HG03565 (cell line): ENCODE measurements around the gene PPP1R12B.
"Not testable (repeated sequence)": the region's sequence is repeated elsewhere in the genome, so short reads cannot be mapped to it uniquely, and the experiment has no call there.

Experiments used
- ATAC-seq: cut with Tn5 transposase; IDR thresholded peaks from one replicate; pipeline ENCODE4 v1.9.1; 2021; ENCODE audit warnings: mild to moderate bottlenecking, moderate library complexity; ENCODE audit not compliant: unreplicated experiment

Gene PPP1R12B

DNA sequence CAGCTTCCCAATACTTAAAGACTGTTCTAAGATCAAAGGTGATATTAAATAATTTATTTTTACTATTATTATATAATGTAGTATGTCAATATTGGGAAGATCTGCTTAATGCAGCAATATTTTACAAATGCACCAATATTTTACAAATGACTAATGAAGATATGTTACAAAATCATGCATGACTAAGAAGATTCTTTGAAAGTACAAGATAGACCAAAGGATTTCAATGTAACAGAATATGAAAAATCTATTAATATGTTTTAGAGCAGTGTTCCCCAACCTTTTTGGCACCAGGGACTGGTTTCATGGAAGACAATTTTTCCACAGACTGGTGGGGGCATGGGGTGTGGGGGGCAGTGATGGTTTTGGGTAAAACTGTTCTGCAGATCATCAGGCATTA, 132.1 kb downstream of the PPP1R12B start:
- not testable (repeated sequence) for ATAC-seq

DNA sequence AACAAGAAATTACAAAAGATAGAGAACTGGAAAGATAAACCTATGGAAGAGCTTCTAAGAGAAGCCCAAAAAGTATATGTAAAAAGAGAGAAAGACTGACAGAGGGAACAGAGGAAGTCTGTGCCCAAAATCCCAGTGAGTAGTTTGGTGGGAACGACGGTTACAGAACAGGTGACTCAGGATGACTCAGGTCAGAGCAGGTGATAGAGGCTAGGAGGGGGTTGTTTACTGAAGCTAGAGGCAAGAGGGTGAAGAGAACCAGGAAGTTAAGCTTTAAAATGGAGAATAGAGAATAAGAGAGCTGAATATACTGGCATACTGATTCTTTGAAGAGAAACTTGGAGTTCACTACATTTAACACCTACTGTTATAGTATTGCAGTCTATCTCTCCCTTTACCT, 134.9 kb downstream of the PPP1R12B start:
- ATAC-seq: not testable (repeated sequence)

DNA sequence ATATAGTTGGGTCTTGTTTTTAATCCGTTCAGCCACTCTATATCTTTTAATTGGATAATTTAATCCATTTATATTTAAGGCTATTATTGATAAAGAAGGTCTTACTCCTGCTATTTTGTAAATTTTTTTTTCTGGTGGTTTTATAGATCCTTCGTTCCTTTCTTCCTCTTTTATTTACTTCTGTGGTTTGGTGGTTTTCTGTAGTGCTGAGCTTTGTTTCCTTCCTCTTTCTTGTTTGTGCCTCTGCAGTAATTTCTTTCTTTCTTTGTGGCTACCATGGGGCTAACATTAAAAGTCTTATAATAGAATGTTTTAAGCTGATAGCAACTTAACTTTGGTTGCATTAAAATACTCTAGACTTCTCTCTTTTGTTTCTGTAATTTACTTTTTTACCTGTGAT, 135.5 kb downstream of the PPP1R12B start:
- not testable (repeated sequence) for ATAC-seq

DNA sequence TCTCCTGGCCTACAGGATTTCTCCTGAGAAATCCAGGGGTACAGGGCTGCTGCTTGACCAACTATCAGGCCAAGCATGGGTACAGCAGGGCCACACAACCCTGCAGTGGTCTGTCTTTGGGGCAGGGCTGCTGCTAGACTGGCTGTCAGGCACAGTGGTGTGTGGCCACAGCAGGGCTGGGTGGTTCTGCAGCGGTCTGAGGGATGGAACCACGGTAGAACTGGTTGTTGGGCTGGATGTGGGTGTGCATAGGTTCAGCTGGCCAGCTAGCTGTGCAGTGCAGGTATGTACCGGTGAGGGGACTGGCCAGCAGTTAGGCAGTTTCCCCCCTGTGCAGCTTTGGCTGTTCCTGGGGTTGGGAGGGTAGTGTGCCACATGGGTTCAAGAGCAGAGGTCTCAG, 136.3 kb downstream of the PPP1R12B start:
- ATAC-seq: not testable (repeated sequence)

GRCh38 chr1:202488178-202488649, 139.7 kb downstream of the PPP1R12B start:
- peak; percentile 76 for ATAC-seq

DNA sequence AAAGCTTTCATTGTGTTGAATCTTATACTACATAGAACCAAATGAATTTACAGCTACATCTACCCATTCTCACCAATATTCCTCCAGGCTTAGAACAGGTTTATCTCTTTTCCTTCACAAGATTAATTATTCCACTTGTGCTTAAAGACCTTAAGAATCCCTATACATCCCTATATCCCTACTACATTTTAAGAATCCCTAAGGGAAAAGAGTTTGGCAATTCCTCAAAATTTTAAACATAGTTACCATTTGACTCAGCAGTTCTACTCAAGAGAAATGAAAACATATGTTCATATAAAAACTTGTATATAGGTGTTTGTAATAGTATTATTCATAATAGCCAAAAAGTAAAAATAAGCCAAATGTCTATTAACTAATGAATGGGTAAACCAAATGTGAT, 140.6 kb downstream of the PPP1R12B start:
- not testable (repeated sequence) for ATAC-seq

- ATAC-seq: not testable (repeated sequence)
Observed at GRCh38 chr1:202493112-202493511, 144.6 kb downstream of the PPP1R12B start.

- no peak for ATAC-seq
Observed at GRCh38 chr1:202498542-202498941, 150.0 kb downstream of the PPP1R12B start.

DNA sequence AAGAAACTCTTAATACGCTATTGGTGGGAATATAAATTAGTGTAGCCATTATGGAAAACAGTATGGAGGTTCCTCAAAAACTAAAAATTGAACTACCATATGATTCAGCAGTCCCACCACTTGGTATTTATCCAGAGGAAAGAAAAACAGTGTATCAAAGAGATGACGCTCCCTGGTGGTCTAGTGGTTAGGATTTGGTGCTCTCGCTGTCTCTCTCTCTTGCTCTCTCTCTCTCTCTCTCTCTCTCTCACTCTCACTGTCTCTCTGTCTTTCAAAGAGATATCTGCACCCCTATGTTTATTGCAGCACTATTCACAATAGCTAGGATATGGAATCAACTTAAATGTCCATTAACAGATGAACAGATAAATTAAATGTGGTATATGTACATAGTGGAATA, 151.5 kb downstream of the PPP1R12B start:
- ATAC-seq: not testable (repeated sequence)

DNA sequence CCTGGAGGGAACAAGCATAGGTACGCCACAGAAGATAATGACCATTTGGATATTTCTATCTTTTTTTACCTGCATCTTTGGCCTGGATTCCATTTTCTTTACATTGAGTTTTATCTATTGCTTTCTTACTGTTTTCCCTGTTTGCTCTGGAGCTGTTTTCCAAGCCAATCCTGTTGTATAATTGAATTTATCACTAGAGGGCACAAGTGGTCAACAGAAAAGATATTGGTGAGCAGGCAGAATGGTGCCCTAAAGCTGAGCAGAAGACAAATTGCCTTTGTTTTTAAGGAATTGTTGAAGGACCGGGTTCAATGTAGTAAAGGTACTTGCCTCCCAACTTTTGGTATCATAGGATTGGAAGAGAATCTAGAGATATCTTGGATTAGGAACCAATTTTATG, 152.8 kb downstream of the PPP1R12B start:
- no peak for ATAC-seq

- no peak for ATAC-seq
Observed at GRCh38 chr1:202505356-202505755, 156.9 kb downstream of the PPP1R12B start.

GRCh38 chr1:202505880-202506575, 157.5 kb downstream of the PPP1R12B start:
- not testable (repeated sequence) for ATAC-seq

DNA sequence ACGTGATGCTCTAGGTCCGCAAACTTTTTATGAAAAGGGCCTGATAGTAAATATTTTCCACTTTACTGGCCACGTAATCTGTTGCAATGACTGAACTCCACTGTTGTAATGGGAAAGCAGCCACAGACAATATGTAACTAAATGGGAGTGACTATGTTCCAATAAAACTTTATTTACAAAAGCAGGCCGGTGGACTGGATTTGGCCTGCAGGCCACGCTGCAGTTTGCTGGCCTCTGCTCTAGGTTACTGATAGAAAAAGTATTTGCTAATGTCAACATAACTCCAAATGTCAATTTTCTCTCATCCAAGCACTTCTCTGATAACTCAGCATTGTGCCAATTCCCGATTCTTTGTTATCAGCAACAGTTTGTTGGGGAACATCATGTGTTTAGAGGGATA, 160.4 kb downstream of the PPP1R12B start:
- ATAC-seq: not testable (repeated sequence)

DNA sequence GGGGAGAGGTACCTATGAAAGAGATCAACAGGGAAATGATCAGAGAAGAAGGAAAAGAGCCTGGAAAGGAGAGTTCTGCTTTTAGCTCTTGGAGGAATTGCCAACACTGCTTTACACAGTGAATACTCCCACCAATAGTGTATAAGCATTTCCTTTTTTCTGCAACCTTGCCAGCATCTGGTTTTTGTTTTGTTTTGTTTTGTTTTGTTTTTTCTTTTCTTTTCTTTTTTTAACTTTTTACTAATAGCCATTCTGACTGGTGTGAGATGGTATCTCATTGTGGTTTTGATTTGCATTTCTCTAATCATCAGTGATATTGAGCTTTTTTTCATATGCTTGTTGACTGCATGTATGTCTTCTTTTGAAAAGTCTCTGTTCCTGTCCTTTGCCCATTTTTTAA, 165.4 kb downstream of the PPP1R12B start:
- ATAC-seq: not testable (repeated sequence)

DNA sequence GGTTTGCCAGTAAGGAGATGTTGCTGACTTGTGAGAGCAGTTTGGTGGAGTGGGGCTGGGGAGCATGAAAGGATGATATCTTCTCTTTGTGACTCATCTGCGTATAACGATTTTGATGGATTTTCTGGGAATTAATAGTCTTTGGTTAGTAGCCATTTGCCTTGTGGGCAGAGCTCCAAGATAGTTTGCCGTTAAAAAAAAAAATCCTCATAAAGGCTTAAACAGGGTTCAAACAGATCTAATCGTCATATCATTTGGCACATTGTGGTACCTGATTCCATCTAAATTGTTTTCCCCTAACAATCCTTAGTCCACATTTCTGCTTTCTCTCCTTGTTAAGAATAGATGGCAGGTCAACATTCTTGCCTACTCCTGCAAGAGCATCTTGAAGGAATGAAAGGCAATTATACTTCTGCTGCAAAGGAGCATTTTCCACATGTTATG, 168.0 kb downstream of the PPP1R12B start:
- ATAC-seq: no peak

DNA sequence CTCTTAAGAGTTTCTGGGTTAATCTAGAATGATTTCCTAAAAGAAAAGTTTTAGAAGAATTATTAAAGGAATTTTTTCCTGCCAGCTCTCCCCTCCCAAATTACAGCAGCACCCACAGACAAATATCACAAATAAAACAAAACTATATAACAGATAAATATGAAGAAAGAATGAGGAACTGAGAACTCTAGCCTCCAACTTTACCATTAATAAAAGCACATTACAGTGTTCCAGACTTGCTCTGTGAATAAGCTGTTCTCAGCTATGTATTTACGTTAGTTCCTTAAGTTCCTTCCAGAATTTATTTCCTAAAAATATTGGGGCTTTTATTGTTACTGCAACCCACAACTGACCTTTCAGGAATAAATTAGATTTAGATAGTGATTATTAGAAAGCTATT, 168.6 kb downstream of the PPP1R12B start:
- ATAC-seq: not testable (repeated sequence)

DNA sequence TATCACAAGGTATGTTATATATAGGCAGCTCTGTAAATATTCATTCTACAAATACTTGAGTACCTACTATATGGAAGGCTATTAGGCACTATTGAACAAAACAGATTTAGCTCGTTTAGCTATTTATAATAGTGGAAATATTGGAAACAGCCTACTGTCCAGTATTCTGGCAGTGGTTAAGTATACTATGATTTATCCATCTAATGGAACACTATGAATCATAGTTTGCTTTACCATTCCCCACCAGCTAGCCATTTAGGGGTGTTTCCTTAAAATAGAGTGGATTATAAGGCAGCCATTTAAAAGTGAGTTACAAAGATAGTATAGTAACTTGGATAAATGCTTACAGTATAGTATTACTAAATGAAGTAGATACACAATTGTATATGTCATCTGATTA, 169.7 kb downstream of the PPP1R12B start:
- ATAC-seq: not testable (repeated sequence)

GRCh38 chr1:202518905-202519304, 170.4 kb downstream of the PPP1R12B start:
- ATAC-seq: not testable (repeated sequence)

DNA sequence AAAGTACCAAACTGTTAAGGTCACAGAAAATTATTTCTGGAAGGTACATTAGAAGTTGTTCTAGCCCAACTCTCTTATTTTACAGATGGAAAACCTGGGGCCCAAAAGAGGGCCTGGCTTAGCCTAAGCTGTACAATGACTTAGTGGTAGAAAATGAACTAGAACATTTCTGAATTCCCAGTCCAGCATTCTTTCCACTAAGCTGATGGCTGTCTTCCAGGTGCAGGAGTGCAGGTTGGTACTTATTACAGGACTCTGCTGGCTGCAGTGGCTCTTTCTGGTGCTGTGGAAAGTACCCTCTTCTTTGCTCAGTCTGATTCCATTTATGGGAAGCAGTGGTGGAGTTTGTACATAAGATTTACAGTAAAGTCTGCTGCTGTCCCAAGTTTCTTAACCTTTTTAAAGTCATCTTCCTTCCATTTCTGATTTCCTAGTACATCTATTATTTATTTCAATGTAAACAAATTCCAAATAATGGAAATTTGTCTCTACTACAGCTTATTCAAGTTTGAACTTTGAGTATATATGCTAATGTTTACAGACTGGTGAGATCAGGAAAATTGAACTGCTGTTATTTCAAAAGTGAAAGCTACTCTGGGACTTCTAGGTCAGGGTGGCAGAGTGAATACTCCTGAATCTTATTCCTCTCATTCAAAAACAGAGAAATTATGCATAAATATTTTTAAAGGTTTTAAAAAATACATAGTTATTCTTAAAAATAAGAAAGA, 171.8 kb downstream of the PPP1R12B start:
- ATAC-seq: not testable (repeated sequence)

DNA sequence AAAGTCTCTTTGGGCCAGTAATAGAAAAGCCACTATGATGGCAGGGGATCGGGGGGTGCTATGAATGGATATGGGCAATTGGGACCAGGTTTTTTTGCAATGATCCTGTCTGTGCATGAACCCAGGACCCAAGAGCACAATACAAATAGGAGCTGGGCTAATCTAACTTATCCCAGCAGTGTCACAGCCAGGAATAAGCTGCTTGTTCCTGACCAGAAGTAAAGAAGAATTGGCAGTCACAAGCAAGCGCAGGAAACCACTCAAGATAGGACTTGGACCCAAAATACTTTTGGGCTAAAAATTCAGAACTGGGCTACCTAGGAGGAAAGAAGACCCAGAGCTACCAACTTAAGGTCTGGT, 172.3 kb downstream of the PPP1R12B start:
- ATAC-seq: not testable (repeated sequence)

DNA sequence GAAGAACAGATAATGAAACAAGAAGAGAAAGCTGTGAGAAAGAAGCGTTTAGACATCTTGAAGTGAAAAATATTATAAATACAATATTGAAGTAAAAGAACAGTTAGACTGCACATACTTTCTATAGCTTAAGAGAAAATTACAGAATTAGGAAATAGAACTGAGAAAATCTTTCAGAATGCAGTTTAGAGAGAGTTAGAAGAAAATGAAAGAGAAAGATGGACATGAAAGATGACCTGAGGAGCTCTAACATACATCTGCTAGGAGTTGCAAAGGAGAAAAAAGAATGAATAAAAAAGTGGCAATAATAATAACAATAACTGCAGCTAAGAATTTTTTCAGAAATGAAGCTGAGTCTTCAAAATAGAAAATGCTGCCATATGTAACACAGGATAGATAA, 173.0 kb downstream of the PPP1R12B start:
- not testable (repeated sequence) for ATAC-seq

GRCh38 chr1:202521886-202522285, 173.4 kb downstream of the PPP1R12B start:
- no peak for ATAC-seq
